Transverse colon (tissue), 4 donors: ENCODE results near the gene SPATA16. TPM values are rescaled to one million over a fixed set of nuclear protein-coding genes. Genes with fewer than 3 reads are reported as not detected.

ENCODE experiments used
- DNase-seq: peaks from one replicate; pipeline ENCODE4 v3.0.0-alpha.2; 2019
- H3K27ac ChIP-seq, 4 donors: fragments of 200-600 bp; sonication (generic); 2 replicates each; pipeline ENCODE4 v1.5.1; 2016 to 2018; ENCODE audit warnings: inconsistent platforms in 4 of 4
- H3K27me3 ChIP-seq: fragments of 200-600 bp; sonication (generic); 2 replicates; pipeline ENCODE4 v1.5.1; 2017; ENCODE audit warnings: inconsistent platforms
- H3K36me3 ChIP-seq, 4 donors: fragments of 200-600 bp; sonication (generic); 2 replicates each; pipeline ENCODE4 v1.5.1; 2017 to 2019; ENCODE audit warnings: inconsistent platforms in 4 of 4
- H3K4me1 ChIP-seq, 4 donors: fragments of 200-600 bp; sonication (generic); 2 replicates each; pipeline ENCODE4 v1.5.1; 2017 to 2020; ENCODE audit warnings: inconsistent platforms in 4 of 4
- H3K4me3 ChIP-seq, 4 donors: fragments of 200-600 bp; sonication (generic); 1 replicate in 1 of 4; 2 replicates in 3 of 4; pipeline versions ENCODE4 v1.5.1 to v1.6.1; 2017 to 2019; ENCODE audit warnings: inconsistent platforms in 4 of 4
- H3K9me3 ChIP-seq, 2 donors: fragments of 200-600 bp; sonication (generic); 2 replicates each; pipeline ENCODE4 v1.5.1; 2017 to 2019; ENCODE audit warnings: inconsistent platforms in 2 of 2
- CTCF ChIP-seq, 5 experiments: fragments of 200-600 bp in 3 of 5; fragments of 450-650 bp in 2 of 5; sonication (generic) in 3 of 5; IDR thresholded peaks; 1 replicate in 2 of 5; 2 replicates in 3 of 5; pipeline ENCODE4 v1.5.1; 2016 to 2017; ENCODE audit warnings: antibody characterized with exemption in 5 of 5, inconsistent platforms in 3 of 5, mild to moderate bottlenecking in 2 of 5, moderate library complexity in 1 of 5
- EP300 ChIP-seq: sonication (generic); formaldehyde crosslinking; IDR thresholded peaks from one replicate; pipeline ENCODE4 v1.6.1; 2017; ENCODE audit warnings: antibody characterized with exemption, low read depth
- POLR2A ChIP-seq: fragments of 450-650 bp; IDR thresholded peaks from one replicate; pipeline ENCODE4 v1.6.1; 2016; ENCODE audit warnings: antibody characterized with exemption, mild to moderate bottlenecking, moderate library complexity
- POLR2AphosphoS5 ChIP-seq, 3 donors: sonication (generic); formaldehyde crosslinking; IDR thresholded peaks; one replicate each; pipeline ENCODE4 v1.6.1; 2016; ENCODE audit warnings: antibody characterized with exemption in 3 of 3
- WGBS, 2 donors: methylation state at CpG; one replicate each; pipeline ENCODE4 v1.1.5; 2018; ENCODE audit warnings: low coverage in 1 of 2; 5-methylcytosine and 5-hydroxymethylcytosine counted together
- in situ Hi-C, 4 donors: fragments of 200-750 bp; cut with MboI; loops; one replicate each; pipeline versions ENCODE4 v1.15.0 to v1.15.1; 2017; ENCODE audit warnings: low sequenced_read_pairs in 3 of 4, low pct_ligation_motif_present in 1 of 4, low pct_unique_long_range_greater_than_20kb in 1 of 4
- intact Hi-C: fragments of 100-400 bp; cut with DNase I; formaldehyde crosslinking; loops from one replicate; pipeline ENCODE4 v1.15.1; 2023; ENCODE audit warnings: low total_unique reads
- total RNA-seq, 4 donors: library from RNA; depleted of rRNA; stranded (reverse); fragments of >200 nt; gene quantifications; one replicate each; pipeline ENCODE4 v1.1.0, GENCODE V29; 2016

The SPATA16 gene
- total RNA-seq, 4 donors from 2014 or later: not detected

- no peaks in the 10 kb centered on the region for H3K36me3 ChIP-seq
- H3K27ac ChIP-seq: no peak overlapping the region
- H3K27me3 ChIP-seq: no peaks in the 10 kb centered on the region
- 28 to 47% methylated on average over 1 of the region's 1 CpG for WGBS, 2 donors
- TF ChIP-seq POLR2A (no peak), CTCF (IDR thresholded peaks at IDR 0.05) (no peak), POLR2AphosphoS5 (IDR thresholded peaks at IDR 0.05) (no peak), EP300 (no peak)
- intact Hi-C loops (no loop called here), in situ Hi-C loops (no loop called here)
- no peaks in the 10 kb centered on the region for H3K9me3 ChIP-seq
- no peaks in the 10 kb centered on the region for H3K4me1 ChIP-seq
- DNase-seq: no peak
- no peak overlapping the region for H3K4me3 ChIP-seq
Measured at GRCh38 chr3:172914854-172915253, 226.2 kb downstream of the SPATA16 start.

- Histone ChIP-seq H3K9me3 (no peaks in the 10 kb centered on the region), H3K4me1 (no peaks in the 10 kb centered on the region), H3K27me3 (no peaks in the 10 kb centered on the region), H3K4me3 (no peak overlapping the region), H3K36me3 (no peaks in the 10 kb centered on the region), H3K27ac (no peak overlapping the region)
- in situ Hi-C loops: no loop called here
- intact Hi-C loops: no loop called here
- WGBS, 2 donors: 38 to 39% methylated on average over 5 of the region's 5 CpGs
- TF ChIP-seq POLR2AphosphoS5 (IDR thresholded peaks at IDR 0.05) (no peak), POLR2A (no peak), EP300 (no peak), CTCF (IDR thresholded peaks at IDR 0.05) (no peak)
- DNase-seq: no peak
Measured at GRCh38 chr3:172913911-172914655, 227.0 kb downstream of the SPATA16 start.

- Histone ChIP-seq H3K36me3 (no peaks in the 10 kb centered on the region), H3K4me3 (no peak overlapping the region), H3K9me3 (no peaks in the 10 kb centered on the region), H3K4me1 (no peaks in the 10 kb centered on the region), H3K27me3 (no peaks in the 10 kb centered on the region), H3K27ac (no peak overlapping the region)
- in situ Hi-C loops (no loop called here), intact Hi-C loops (no loop called here)
- TF ChIP-seq POLR2A (no peak), POLR2AphosphoS5 (IDR thresholded peaks at IDR 0.05) (no peak), CTCF (IDR thresholded peaks at IDR 0.05) (no peak), EP300 (no peak)
- WGBS, 2 donors: 85 to 93% methylated on average over 2 to 3 of the region's 3 CpGs
- no peak for DNase-seq
Measured at GRCh38 chr3:172911142-172911541, 229.9 kb downstream of the SPATA16 start.

- no peaks in the 10 kb centered on the region for H3K36me3 ChIP-seq
- no peak for TF ChIP-seq EP300
- no peak for TF ChIP-seq CTCF (IDR thresholded peaks at IDR 0.05)
- TF ChIP-seq POLR2AphosphoS5 (IDR thresholded peaks at IDR 0.05): no peak
- no peak for TF ChIP-seq POLR2A
- in situ Hi-C loops: no loop called here
Measured at GRCh38 chr3:172908771-172909270, 232.2 kb downstream of the SPATA16 start.

More at GRCh38 chr3:172908771-172909270, 232.2 kb downstream of the SPATA16 start:
- no peak overlapping the region for H3K4me3 ChIP-seq
- no peaks in the 10 kb centered on the region for H3K4me1 ChIP-seq
- intact Hi-C loops: no loop called here
- no peak for DNase-seq
- H3K27me3 ChIP-seq: no peaks in the 10 kb centered on the region
- no peaks in the 10 kb centered on the region for H3K9me3 ChIP-seq
- 84 to 90% methylated on average over 2 of the region's 2 CpGs for WGBS, 2 donors
- H3K27ac ChIP-seq: no peak overlapping the region
